Stimulated activated CD4-positive, alpha-beta T cell treated with anti-CD3 and anti-CD28 coated beads, TNF-alpha, amount 100 ng/mL, for 1 hour (primary cell): ENCODE data around the gene SELENON.

Experiments
- DNase-seq, 3 donors: peaks; one replicate each; pipeline ENCODE4 v3.0.0-alpha.2; 2020; ENCODE audit warnings: low read depth in 3 of 3, low spot score in 1 of 3

SELENON gene

GRCh38 chr1:25861316-25862286 is 61.6 kb downstream of the SELENON start:
- DNase-seq = no peak

- no peak for DNase-seq
Observed at GRCh38 chr1:25862785-25863485, 62.9 kb downstream of the SELENON start.

- DNase-seq = no peak
Observed at GRCh38 chr1:25863486-25864262, 63.7 kb downstream of the SELENON start.

GRCh38 chr1:25864434-25864833 is 64.4 kb downstream of the SELENON start:
- DNase-seq = no peak

GRCh38 chr1:25866288-25866687 is 66.3 kb downstream of the SELENON start:
- no peak for DNase-seq

GRCh38 chr1:25867210-25867991 is 67.4 kb downstream of the SELENON start:
- DNase-seq = no peak
